ENCODE data around the gene ANGPT4.
A peak's percentile ranks its signal among the peaks of the same experiment; 100 is the strongest.

ANGPT4 gene

DNA sequence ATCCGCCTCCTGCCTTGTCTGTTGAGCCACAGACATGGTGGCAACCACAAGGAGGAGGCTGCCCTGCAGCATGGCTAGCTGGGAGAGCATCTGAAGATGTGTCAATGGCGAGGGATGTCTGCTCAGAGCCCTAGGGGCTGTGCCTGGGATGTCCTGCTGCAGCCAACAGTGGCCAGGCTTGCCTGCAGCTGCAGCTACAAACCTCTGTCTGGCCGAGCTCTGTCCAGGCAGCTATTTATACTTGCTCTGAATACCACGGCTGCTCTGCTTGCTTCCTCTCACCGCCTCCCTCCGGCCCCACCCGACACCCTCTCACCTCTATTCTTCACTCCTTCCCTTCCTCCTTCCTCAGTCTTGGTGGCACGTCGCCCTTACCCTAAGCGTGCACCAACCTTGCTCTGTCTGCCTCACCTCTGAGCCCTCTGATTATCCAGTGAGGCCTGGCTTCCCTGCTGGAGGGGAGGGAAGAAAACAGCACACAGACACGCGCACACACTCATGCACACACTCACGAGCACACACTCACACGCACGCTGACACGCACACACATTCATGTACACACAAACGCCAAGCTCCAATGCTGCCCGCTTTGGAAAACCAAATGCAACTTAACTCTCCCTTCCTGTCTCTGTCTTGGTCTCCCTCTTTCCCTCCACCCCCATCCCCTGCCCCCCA lies at the start of gene ANGPT4:
TSS of gene ANGPT4 (minus strand) at position 210 of the 675 bp plus-strand sequence. CDS start at position 90, 120 bp downstream.
- Mint-ChIP-seq H3K4me3 (no peak within 1 kb of the TSS), H3K4me1 (peaks cover 5% of the 10 kb centered on the region), H3K27ac (ENCODE audit: low read depth) (peak within 1 kb of the TSS; percentile 7), H3K36me3 (ENCODE audit: insufficient read depth) (no peaks in the 10 kb centered on the region), H3K27me3 (peaks cover 43% of the 10 kb centered on the region), H3K9me3 (no peaks in the 10 kb centered on the region)
- DNase-seq (ENCODE audit: low spot score in 2 of 2) (no peak), ATAC-seq (replicated peaks; ENCODE audit: extremely low read depth, poor library complexity, severe bottlenecking) (no peak)

DNA sequence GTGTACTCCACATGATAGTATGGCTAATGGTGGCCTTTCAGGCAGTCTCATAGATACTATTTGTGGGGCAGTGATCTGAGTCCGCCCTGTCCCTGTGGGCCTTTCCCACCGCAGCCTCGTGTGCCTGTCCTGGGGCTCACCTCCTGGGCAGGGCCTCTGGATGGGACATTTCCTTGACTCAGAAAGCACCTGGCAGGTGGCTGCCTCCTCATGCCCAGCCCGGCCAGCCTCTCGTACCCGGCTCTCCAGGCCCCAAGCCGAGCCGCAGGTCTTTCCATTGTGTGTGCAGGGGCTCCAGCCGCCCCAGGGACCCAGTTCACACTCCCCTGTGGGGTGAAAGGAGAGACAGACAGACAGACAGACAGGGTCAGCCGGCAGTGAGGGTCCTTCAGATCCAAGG lies 47.7 kb upstream of the ANGPT4 start:
- peaks cover 74% of the 10 kb centered on the region for H3K27me3 Mint-ChIP-seq
- ATAC-seq (replicated peaks; ENCODE audit: extremely low read depth, poor library complexity, severe bottlenecking) (no peak), DNase-seq (ENCODE audit: low spot score in 2 of 2) (no peak)
- H3K4me1 Mint-ChIP-seq: no peaks in the 10 kb centered on the region
- H3K36me3 Mint-ChIP-seq (ENCODE audit: insufficient read depth): no peaks in the 10 kb centered on the region
- no peaks in the 10 kb centered on the region for H3K9me3 Mint-ChIP-seq
- no peak overlapping the region for H3K4me3 Mint-ChIP-seq
- no peak overlapping the region for H3K27ac Mint-ChIP-seq (ENCODE audit: low read depth)

GRCh38 chr20:962683-963082 lies 46.5 kb upstream of the ANGPT4 start:
- Mint-ChIP-seq H3K27ac (ENCODE audit: low read depth) (no peak overlapping the region), H3K9me3 (no peaks in the 10 kb centered on the region), H3K36me3 (ENCODE audit: insufficient read depth) (no peaks in the 10 kb centered on the region), H3K27me3 (peaks cover 78% of the 10 kb centered on the region), H3K4me3 (no peak overlapping the region), H3K4me1 (no peaks in the 10 kb centered on the region)
- DNase-seq (ENCODE audit: low spot score in 2 of 2) (no peak), ATAC-seq (replicated peaks; ENCODE audit: extremely low read depth, poor library complexity, severe bottlenecking) (no peak)

DNA sequence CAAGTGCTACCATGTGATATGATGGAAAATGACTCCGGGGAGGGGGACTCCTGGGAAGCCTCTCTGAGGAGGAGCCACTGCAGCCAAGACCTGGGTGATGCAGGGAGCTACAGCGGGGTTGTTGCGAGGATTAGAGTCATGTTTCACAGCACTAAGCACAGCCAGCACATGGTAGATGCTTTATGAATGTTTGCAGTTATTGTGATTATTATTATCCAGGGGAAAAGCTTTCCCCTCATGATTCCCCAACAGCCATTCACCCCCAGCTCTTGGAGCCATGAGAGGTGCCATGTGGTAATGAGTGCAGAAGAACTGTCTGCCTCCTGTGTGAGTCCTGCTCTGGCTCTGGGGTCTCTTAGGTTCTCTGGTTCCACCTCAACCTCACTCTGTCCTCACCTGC lies 46.1 kb upstream of the ANGPT4 start:
- H3K27me3 Mint-ChIP-seq: peaks cover 82% of the 10 kb centered on the region
- H3K27ac Mint-ChIP-seq (ENCODE audit: low read depth): no peak overlapping the region
- H3K4me3 Mint-ChIP-seq: no peak overlapping the region
- no peak for DNase-seq (ENCODE audit: low spot score in 2 of 2)
- no peaks in the 10 kb centered on the region for H3K9me3 Mint-ChIP-seq
- ATAC-seq (replicated peaks; ENCODE audit: extremely low read depth, poor library complexity, severe bottlenecking): no peak
- no peaks in the 10 kb centered on the region for H3K36me3 Mint-ChIP-seq (ENCODE audit: insufficient read depth)
- H3K4me1 Mint-ChIP-seq: no peaks in the 10 kb centered on the region

DNA sequence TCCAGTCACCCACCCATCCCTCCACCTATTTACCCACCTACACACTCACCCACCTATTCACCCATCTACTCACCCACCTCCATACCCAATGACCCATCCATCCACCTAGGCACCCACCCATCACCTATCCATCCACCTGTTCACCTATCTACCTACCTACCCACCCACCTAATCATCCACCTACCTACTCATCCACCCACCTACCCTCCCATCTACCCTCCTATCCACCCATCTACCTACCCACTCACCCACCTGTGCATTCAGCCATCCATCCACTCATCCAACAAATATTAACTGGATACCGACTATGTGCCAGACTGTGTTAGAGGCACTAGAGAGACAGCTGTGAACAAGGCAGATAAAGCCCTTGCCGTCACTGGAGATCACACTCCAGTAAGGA lies 45.6 kb upstream of the ANGPT4 start:
- DNase-seq (ENCODE audit: low spot score in 2 of 2) (no peak), ATAC-seq (replicated peaks; ENCODE audit: extremely low read depth, poor library complexity, severe bottlenecking) (no peak)
- H3K27me3 Mint-ChIP-seq: peaks cover 84% of the 10 kb centered on the region
- no peaks in the 10 kb centered on the region for H3K4me1 Mint-ChIP-seq
- no peak overlapping the region for H3K27ac Mint-ChIP-seq (ENCODE audit: low read depth)
- no peak overlapping the region for H3K4me3 Mint-ChIP-seq
- H3K9me3 Mint-ChIP-seq: no peaks in the 10 kb centered on the region
- no peaks in the 10 kb centered on the region for H3K36me3 Mint-ChIP-seq (ENCODE audit: insufficient read depth)

GRCh38 chr20:959996-960615 lies 44.0 kb upstream of the ANGPT4 start:
- Mint-ChIP-seq H3K4me1 (peaks cover 6% of the 10 kb centered on the region), H3K36me3 (ENCODE audit: insufficient read depth) (no peaks in the 10 kb centered on the region), H3K9me3 (no peaks in the 10 kb centered on the region), H3K4me3 (no peak overlapping the region), H3K27ac (ENCODE audit: low read depth) (no peak overlapping the region), H3K27me3 (peaks cover 87% of the 10 kb centered on the region)
- no peak for DNase-seq (ENCODE audit: low spot score in 2 of 2)
- ATAC-seq (replicated peaks; ENCODE audit: extremely low read depth, poor library complexity, severe bottlenecking): no peak

DNA sequence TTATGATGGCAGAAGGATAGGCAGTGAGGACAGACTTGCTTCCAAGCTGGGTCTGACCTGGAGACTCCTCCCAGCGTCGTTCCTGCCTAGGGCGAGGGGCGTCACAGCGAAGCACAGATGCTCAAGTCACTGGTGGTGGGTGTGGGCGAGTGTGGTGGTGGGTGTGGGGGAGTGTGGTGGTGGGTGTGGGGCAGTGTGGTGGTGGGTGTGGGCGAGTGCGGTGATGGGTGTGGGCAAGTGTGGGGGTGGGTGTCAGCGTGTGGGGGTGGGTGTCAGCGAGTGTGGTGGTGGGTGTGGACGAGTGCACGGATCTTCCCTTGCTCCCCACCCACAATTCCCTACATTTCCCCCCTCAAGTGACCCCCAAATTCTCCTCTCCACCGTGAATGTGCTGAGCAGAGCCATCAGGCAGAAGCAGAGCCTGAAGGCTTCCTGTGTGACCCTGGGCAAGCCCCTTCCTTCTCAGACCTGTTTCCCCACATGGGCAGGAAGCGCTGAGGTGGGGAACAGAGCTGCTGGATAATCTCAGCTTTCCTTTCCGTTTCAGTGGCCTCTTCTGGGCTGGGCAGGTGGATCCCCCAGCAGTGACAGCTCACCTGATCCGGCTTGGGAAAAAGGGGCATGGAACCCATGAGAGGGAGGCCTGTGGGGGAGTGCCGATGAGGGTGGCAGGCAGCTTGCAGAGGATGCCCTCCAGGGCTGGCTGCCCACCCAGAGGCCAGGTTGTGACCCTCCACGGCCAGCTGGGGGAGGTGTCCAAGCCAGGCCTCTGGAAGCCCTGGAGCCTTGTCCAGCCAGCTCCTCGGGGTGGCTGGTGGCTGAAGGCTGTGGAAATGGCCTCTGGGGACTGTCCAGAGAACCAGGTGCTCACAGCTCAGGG lies 43.0 kb upstream of the ANGPT4 start:
- no peaks in the 10 kb centered on the region for H3K36me3 Mint-ChIP-seq (ENCODE audit: insufficient read depth)
- H3K27ac Mint-ChIP-seq (ENCODE audit: low read depth): no peak overlapping the region
- H3K4me3 Mint-ChIP-seq: no peak overlapping the region
- ATAC-seq (replicated peaks; ENCODE audit: extremely low read depth, poor library complexity, severe bottlenecking): no peak
- DNase-seq (ENCODE audit: low spot score in 2 of 2): no peak
- H3K4me1 Mint-ChIP-seq: peaks cover 6% of the 10 kb centered on the region
- peaks cover 87% of the 10 kb centered on the region for H3K27me3 Mint-ChIP-seq
- no peaks in the 10 kb centered on the region for H3K9me3 Mint-ChIP-seq

DNA sequence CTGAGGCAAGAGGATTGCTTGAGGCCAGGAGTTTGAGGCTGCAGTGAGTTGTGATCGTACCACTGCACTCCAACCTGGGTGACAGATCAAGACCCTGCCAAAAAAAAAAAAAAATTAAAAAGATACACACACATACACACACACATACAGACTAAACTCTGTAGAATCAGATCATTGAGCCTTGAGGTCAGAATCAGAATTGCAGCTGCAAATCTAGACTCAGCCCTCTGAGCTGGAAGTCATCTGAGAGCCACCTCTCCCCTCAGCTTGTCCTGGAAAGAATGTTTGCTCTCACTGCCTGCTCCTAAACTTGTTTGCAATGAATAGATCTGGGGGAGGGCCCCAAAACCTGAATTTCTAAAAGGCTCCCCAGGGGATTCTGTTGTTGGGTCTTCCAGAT lies 41.4 kb upstream of the ANGPT4 start:
- peaks cover 6% of the 10 kb centered on the region for H3K4me1 Mint-ChIP-seq
- ATAC-seq (replicated peaks; ENCODE audit: extremely low read depth, poor library complexity, severe bottlenecking) (no peak), DNase-seq (ENCODE audit: low spot score in 2 of 2) (no peak)
- H3K27me3 Mint-ChIP-seq: peaks cover 73% of the 10 kb centered on the region
- H3K4me3 Mint-ChIP-seq: no peak overlapping the region
- H3K36me3 Mint-ChIP-seq (ENCODE audit: insufficient read depth): no peaks in the 10 kb centered on the region
- no peak overlapping the region for H3K27ac Mint-ChIP-seq (ENCODE audit: low read depth)
- no peaks in the 10 kb centered on the region for H3K9me3 Mint-ChIP-seq

DNA sequence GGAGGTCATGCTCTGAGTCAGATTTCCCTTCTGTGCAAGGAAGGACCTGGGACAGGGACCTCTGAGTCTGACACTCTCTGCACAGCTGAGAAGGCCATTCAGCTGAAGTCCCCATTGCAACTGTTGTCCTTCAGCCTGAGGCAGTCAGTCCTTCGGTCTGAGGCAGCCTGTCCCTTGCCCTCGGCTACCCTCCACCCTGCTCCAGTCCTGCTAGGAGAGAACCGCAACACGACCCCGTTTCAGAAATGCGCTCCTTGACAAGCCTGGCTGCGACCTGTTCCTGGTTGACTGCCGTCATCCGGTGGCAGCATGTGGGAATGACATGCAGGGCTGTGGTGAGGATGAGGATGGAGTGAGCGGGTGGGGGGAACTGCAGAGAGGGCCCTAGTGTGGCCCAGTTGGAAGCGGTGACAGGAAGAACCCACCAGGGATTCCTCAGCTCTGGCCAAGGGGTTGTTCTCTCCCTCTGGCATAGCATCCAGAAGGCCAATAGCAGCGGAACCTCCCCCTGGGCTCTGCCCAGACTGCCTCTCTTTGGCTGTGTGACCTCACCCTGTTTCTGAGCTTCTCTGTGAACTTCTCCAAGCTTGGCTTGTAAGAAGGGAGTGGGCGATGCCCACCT lies 40.3 kb upstream of the ANGPT4 start:
- no peaks in the 10 kb centered on the region for H3K9me3 Mint-ChIP-seq
- H3K27me3 Mint-ChIP-seq: peaks cover 73% of the 10 kb centered on the region
- no peaks in the 10 kb centered on the region for H3K36me3 Mint-ChIP-seq (ENCODE audit: insufficient read depth)
- peak; percentile 65 for ATAC-seq (replicated peaks; ENCODE audit: extremely low read depth, poor library complexity, severe bottlenecking)
- H3K4me3 Mint-ChIP-seq: no peak overlapping the region
- no peak overlapping the region for H3K27ac Mint-ChIP-seq (ENCODE audit: low read depth)
- peaks cover 6% of the 10 kb centered on the region for H3K4me1 Mint-ChIP-seq
- peak; percentile 59 to 63 for DNase-seq (ENCODE audit: low spot score in 2 of 2)

DNA sequence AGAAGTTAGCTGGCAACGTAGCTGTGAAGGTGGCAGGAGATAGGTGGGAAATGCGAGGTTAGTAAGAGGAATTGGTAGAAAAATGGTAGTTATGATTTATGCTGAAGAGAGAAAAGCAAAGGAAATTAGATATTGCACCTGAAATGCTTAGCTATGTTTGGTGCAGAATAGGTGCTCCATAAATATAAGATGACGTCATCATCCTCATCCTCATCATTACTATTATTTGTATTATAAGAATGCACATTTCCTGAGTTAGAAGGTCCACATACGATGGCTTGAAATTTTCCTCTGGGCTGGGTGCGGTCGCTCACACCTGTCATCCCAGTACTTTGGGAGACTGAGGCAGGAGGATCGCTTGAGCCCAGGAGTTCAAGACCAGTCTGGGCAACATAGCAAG lies 39.5 kb upstream of the ANGPT4 start:
- DNase-seq (ENCODE audit: low spot score in 2 of 2): no peak
- peaks cover 66% of the 10 kb centered on the region for H3K27me3 Mint-ChIP-seq
- H3K36me3 Mint-ChIP-seq (ENCODE audit: insufficient read depth): no peaks in the 10 kb centered on the region
- peaks cover 6% of the 10 kb centered on the region for H3K4me1 Mint-ChIP-seq
- no peak for ATAC-seq (replicated peaks; ENCODE audit: extremely low read depth, poor library complexity, severe bottlenecking)
- H3K27ac Mint-ChIP-seq (ENCODE audit: low read depth): no peak overlapping the region
- no peaks in the 10 kb centered on the region for H3K9me3 Mint-ChIP-seq
- H3K4me3 Mint-ChIP-seq: no peak overlapping the region

DNA sequence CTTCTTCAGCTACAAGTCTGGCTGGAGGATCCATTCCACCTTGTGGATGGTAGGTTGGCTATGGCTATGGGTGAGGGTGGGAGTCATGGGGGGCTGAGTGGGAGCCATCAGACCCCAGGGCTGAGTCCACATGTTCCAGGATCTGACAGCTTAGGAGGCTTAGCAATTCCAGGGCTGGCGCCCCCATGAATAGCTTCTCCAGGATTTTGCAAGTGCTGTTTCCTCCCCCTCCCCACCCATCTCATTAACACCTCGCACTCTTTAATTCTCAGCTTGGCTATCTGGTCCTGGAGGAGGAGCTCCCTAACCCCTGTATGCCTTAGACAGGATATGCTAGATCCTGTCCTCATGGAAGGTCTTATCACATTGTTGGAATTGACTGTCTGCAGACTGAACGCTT lies 39.0 kb upstream of the ANGPT4 start:
- ATAC-seq (replicated peaks; ENCODE audit: extremely low read depth, poor library complexity, severe bottlenecking): no peak
- Mint-ChIP-seq H3K36me3 (ENCODE audit: insufficient read depth) (no peaks in the 10 kb centered on the region), H3K9me3 (no peaks in the 10 kb centered on the region), H3K27ac (ENCODE audit: low read depth) (no peak overlapping the region), H3K4me3 (no peak overlapping the region), H3K27me3 (peaks cover 64% of the 10 kb centered on the region), H3K4me1 (peaks cover 6% of the 10 kb centered on the region)
- no peak for DNase-seq (ENCODE audit: low spot score in 2 of 2)

GRCh38 chr20:953742-954141 lies 37.6 kb upstream of the ANGPT4 start:
- H3K9me3 Mint-ChIP-seq: no peaks in the 10 kb centered on the region
- ATAC-seq (replicated peaks; ENCODE audit: extremely low read depth, poor library complexity, severe bottlenecking) (no peak), DNase-seq (ENCODE audit: low spot score in 2 of 2) (no peak)
- H3K4me1 Mint-ChIP-seq: peaks cover 6% of the 10 kb centered on the region
- H3K27ac Mint-ChIP-seq (ENCODE audit: low read depth): no peak overlapping the region
- H3K4me3 Mint-ChIP-seq: no peak overlapping the region
- H3K36me3 Mint-ChIP-seq (ENCODE audit: insufficient read depth): no peaks in the 10 kb centered on the region
- peaks cover 73% of the 10 kb centered on the region for H3K27me3 Mint-ChIP-seq

All from central memory CD8-positive, alpha-beta T cell (primary cell).